Measurements from ENCODE around the gene TMCC3. TPM values are rescaled to one million over a fixed set of nuclear protein-coding genes. Genes with fewer than 3 reads are reported as not detected.
A peak's percentile ranks its signal among the peaks of the same experiment; 100 is the strongest.

TMCC3 gene, protein sequence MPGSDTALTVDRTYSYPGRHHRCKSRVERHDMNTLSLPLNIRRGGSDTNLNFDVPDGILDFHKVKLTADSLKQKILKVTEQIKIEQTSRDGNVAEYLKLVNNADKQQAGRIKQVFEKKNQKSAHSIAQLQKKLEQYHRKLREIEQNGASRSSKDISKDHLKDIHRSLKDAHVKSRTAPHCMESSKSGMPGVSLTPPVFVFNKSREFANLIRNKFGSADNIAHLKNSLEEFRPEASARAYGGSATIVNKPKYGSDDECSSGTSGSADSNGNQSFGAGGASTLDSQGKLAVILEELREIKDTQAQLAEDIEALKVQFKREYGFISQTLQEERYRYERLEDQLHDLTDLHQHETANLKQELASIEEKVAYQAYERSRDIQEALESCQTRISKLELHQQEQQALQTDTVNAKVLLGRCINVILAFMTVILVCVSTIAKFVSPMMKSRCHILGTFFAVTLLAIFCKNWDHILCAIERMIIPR
- under 1 TPM; 0.11 to 0.25 TPM for total RNA-seq

DNA sequence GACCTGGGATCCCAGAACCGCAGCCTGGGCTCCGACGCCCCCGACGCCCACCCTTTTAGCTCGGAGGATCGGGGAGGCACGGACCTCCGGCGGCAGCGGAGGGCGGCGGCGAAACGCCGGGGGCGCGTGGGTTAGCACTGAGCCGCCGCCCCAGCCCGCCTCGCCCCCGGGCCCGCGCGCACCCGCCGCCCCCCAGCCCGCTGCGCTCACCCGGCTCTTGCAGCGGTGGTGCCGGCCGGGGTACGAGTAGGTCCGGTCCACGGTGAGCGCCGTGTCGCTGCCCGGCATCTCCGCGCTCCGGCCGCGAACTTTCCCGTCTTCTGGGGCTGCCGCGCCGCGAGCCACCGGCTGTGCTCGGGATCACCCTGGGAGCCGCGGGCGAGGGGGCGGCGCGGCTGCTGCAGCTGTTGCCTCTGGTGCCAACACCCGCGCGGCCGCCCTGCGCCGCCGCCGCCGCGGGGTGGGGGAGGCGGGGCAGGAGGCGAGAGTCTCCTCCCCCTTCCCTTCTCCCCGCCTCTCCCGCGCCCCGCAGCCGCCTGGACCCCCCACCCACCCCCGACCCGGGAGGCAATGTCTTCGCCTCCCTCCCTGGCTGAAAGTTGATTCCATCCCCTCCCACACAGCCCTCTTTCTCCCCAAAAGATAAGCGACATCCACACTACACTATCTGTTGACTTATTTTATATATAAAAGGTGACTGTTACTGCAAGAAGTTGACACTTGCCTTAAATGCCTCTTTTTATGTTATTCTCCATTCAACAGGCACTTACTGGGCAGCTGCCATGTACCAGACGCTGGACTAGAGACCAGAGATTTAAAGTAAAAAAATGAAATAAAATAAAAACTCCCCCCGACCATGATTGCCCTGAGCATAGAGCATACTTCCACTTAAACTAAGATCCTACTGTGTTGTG lies at the start of gene TMCC3:
Gene TMCC3, minus strand, starts transcription at position 415 of the 914 bp plus-strand sequence. Its CDS starts 127 bp downstream, at position 288.
- CTCF ChIA-PET, result interaction anchor here (1.4 to 1.6 kb wide), 3 partner anchors 12 to 88 kb away, joined by 3 to 4 read pairs (median 4); no protein-coding TSS in a partner anchor
- Mint-ChIP-seq H3K36me3 (ENCODE audit: low read depth) (no peaks in the 10 kb centered on the region), H3K9me3 (no peaks in the 10 kb centered on the region), H3K27me3 (peaks cover 49% of the 10 kb centered on the region), H3K4me3 (peak within 1 kb of the TSS; percentile 65), H3K4me1 (ENCODE audit: low read depth) (no peaks in the 10 kb centered on the region), H3K27ac (no peak within 1 kb of the TSS)
- POLR2A ChIA-PET, result no interaction called here
- intact Hi-C loops (cut with micrococcal nuclease), result no loop called here
- TF ChIP-seq, protein P1, sequence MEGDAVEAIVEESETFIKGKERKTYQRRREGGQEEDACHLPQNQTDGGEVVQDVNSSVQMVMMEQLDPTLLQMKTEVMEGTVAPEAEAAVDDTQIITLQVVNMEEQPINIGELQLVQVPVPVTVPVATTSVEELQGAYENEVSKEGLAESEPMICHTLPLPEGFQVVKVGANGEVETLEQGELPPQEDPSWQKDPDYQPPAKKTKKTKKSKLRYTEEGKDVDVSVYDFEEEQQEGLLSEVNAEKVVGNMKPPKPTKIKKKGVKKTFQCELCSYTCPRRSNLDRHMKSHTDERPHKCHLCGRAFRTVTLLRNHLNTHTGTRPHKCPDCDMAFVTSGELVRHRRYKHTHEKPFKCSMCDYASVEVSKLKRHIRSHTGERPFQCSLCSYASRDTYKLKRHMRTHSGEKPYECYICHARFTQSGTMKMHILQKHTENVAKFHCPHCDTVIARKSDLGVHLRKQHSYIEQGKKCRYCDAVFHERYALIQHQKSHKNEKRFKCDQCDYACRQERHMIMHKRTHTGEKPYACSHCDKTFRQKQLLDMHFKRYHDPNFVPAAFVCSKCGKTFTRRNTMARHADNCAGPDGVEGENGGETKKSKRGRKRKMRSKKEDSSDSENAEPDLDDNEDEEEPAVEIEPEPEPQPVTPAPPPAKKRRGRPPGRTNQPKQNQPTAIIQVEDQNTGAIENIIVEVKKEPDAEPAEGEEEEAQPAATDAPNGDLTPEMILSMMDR (IDR thresholded peaks at IDR 0.05), result peak; percentile 7
- peak; percentile 11 for DNase-seq
- ATAC-seq, result peak; percentile 75

DNA sequence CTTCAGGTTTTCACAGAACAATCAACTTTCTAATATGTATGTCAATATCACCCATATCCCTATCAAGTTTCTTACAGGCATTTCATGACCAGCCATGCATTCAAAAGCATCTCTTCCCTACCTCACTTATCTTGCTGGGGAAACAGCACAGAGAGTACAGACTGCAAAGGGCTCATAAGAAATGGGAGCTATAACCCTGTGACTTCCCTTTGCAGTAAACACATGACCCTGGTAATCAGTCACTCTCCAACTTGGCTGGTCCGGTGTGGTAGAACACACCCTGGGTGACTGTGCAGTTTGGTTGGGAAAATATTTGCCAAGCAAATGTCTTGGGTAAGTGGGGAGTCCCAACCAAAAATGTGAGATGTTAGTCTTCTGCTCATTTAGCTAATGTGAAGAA lies 49.4 kb upstream of the TMCC3 start:
- TF ChIP-seq, protein P1 (IDR thresholded peaks at IDR 0.05), result no peak
- H3K27ac Mint-ChIP-seq, result no peak overlapping the region
- ChIA-PET CTCF (interaction anchor here (0.8 kb wide), 1 partner anchor 11 kb away, joined by 4 read pairs; no protein-coding TSS in a partner anchor), POLR2A (no interaction called here)
- H3K9me3 Mint-ChIP-seq, result no peaks in the 10 kb centered on the region
- peaks cover 3% of the 10 kb centered on the region for H3K27me3 Mint-ChIP-seq
- no peaks in the 10 kb centered on the region for H3K4me1 Mint-ChIP-seq (ENCODE audit: low read depth)
- no peak for ATAC-seq
- H3K36me3 Mint-ChIP-seq (ENCODE audit: low read depth), result no peaks in the 10 kb centered on the region
- no peak for DNase-seq
- H3K4me3 Mint-ChIP-seq, result no peak overlapping the region
- intact Hi-C loops (cut with micrococcal nuclease), result no loop called here

DNA sequence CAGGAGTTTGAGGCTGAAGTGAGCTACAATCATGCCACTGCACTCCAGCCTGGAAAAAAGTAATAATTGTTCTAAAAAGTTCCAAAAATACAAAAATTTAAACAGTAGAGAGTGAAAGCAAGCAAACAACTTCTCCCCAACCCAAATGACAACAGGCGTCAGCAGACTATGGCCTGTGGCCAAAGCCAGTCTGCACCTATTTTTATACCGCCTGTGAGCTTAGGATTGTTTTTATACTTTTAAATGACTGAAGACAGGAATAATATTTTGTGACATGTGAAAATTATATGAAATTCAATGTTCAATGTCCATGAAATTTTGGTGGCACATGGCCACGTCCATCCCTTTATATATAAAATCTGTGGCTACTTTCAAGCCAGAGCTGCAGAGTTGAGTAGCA lies 48.2 kb upstream of the TMCC3 start:
- TF ChIP-seq, protein P1 (IDR thresholded peaks at IDR 0.05), result no peak
- Mint-ChIP-seq H3K4me3 (no peak overlapping the region), H3K4me1 (ENCODE audit: low read depth) (no peaks in the 10 kb centered on the region), H3K27ac (no peak overlapping the region), H3K36me3 (ENCODE audit: low read depth) (no peaks in the 10 kb centered on the region), H3K9me3 (no peaks in the 10 kb centered on the region), H3K27me3 (peaks cover 3% of the 10 kb centered on the region)
- ChIA-PET CTCF (no interaction called here), POLR2A (no interaction called here)
- intact Hi-C loops (cut with micrococcal nuclease), result no loop called here
- DNase-seq, result no peak
- no peak for ATAC-seq

DNA sequence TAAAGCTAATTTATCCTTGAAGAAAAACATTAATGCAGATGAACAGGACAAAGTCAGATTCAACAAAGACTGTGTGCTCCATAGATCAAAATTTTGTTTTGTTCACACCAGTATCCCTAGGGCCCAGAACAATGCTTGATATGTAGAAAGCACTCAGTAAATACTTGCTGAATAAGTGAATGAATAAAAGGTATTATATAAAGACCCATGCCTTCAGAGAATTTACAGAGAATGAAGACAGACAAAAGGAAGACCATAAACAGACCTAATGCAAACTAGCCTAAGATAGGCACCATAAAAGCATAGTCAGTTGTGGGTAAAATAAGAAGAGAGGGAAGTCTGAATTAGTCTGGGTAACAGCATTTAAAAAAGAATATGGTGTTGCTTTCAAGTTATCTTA lies 47.3 kb upstream of the TMCC3 start:
- TF ChIP-seq, protein P1 (IDR thresholded peaks at IDR 0.05), result no peak
- H3K4me3 Mint-ChIP-seq, result no peak overlapping the region
- H3K4me1 Mint-ChIP-seq (ENCODE audit: low read depth), result no peaks in the 10 kb centered on the region
- POLR2A ChIA-PET, result no interaction called here
- CTCF ChIA-PET, result no interaction called here
- H3K9me3 Mint-ChIP-seq, result no peaks in the 10 kb centered on the region
- DNase-seq, result no peak
- H3K27me3 Mint-ChIP-seq, result peaks cover 3% of the 10 kb centered on the region
- H3K36me3 Mint-ChIP-seq (ENCODE audit: low read depth), result no peaks in the 10 kb centered on the region
- intact Hi-C loops (cut with micrococcal nuclease), result no loop called here
- H3K27ac Mint-ChIP-seq, result no peak overlapping the region
- ATAC-seq, result no peak
